GM21381 (cell line): ENCODE measurements around the gene POLK.
"Not testable (repeated sequence)": the region's sequence is repeated elsewhere in the genome, so short reads cannot be mapped to it uniquely, and the experiment has no call there.

Source experiments
- ATAC-seq: cut with Tn5 transposase; IDR thresholded peaks from one replicate; pipeline ENCODE4 v1.9.1; 2021; ENCODE audit warnings: mild to moderate bottlenecking, moderate library complexity; ENCODE audit not compliant: unreplicated experiment

Gene POLK

DNA sequence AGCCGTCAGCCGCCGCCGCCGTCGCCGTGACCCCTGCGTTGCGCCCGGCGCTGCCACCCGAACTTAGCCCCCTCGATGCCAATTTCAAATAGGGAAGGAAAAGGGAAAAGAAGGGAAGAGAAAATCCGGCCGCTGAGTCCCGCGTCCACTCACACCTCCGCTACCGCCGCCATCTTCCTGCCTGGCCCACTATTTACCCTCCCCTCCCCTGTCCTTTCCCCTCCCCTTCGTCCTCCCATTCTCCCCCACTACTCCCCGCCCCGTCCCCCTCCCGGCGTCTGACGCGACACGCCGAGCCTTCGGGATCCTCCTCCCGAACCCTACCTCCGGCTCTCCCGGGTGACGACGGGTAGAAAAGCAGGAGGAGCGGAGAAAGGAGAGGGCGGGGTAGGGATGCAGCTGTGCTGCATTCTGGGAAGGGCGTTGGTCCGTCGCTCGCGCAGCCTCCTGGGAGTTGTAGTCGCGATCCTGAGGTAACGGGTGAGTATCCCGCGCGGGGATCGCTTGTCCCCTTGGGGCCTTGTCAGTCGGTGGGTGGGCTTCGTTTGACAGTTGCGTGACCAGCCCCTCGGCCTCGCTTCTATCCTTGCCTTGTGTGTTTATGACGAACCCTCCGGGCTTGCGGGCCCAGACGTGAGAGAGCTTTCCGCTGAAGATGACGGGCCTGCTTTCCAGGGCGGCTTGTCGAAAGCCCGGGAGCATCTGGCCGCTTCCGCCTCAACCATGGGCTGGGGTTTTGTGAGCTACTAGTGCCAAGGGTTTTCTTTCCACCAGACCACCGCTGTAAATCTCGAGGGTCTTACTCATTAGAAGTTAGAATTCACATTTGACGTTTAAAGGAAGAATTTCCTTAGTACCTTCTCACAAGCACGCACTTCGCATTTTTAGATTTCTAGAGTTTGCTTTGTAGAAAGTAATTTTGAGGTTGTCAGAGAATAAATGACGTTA, at the start of gene POLK, which contains the start of gene CERT1:
POLK (plus strand) TSS at position 457 of the 948 bp plus-strand sequence.
CERT1 (minus strand) TSS at position 195 of the 948 bp plus-strand sequence. CDS start 422 bp downstream, outside the sequence.
- ATAC-seq = peak; percentile 85

DNA sequence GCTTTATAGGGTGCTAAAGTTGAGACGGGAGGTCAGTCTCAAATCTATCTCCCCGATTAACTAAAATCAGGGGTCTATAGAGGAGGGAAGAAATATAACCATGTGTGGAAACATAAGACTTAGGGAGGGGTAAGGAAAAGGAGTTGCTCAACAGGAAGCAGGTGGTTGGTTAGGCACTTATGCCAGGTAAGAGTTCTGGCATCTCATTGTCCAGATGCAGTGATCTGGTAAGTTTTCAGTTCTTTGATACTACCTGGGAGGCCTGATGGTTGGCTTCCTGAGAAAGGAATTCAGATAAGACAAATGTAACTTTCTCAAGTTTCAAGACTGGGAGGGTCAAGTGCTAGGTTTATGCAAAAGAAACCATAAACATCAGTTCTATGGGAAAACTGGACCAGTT, 48.0 kb upstream of the POLK start:
- ATAC-seq = no peak

DNA sequence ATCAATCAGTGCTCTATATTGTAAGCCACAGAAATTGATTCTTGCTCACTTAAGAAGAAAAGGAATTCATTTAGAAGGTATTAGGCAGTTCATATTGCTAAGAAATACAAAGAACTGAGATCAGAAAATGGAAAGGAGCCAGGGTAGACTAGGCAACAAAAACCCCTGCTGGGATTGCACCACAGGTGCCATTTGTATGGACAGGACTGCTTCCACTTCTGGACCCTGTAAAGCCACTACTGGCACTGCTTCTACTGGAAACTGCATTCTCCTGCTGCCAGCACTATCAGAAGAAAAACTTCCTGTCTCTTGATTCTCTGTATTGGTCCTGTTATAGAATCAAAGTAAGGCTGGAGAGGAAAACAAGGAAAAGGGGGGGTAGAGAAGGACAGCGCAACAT, 46.2 kb upstream of the POLK start:
- no peak for ATAC-seq

GRCh38 chr5:75466006-75466716, 45.5 kb upstream of the POLK start:
- ATAC-seq = no peak

DNA sequence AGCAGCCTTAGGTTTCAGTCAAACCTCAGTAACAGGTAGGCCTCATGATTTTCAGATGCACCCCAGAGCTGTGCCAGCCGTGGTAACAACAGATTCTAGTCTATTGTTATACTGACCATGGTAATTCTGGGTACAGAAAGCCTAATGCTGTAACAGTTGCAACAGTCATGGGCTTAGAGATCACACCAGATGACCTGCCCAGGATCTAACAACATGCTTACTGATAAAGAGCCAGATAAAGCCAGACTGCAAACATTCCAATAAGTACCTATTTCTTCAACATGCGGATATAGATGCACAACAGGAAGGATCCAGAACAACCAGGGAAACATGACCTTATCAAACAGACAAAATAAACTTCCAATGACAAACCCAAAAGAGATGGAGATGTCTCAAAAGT, 43.1 kb upstream of the POLK start:
- no peak for ATAC-seq

- no peak for ATAC-seq
These were observed 42.7 kb upstream of the POLK start for GRCh38 chr5:75469017-75469416.

- no peak for ATAC-seq
These were observed 40.5 kb upstream of the POLK start for GRCh38 chr5:75471193-75471592.

DNA sequence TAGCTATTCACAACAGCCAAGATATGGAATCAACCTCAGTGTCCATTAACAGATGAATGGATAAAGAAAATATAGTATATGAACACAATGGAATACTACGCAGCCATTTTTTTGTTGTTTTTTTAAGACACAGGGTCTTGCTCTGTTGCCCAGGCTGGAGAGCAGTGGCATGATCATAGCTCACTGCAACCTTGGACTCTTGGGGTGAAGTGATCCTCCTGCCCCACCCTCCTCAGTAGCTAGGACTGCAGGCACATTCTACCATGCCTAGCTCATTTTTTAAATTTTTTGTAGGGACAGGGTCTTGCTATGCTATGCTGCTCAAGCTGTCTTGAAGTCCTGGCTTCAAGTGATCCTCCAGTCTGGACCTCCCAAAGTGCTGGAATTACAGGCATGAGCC, 38.7 kb upstream of the POLK start:
- no peak for ATAC-seq

DNA sequence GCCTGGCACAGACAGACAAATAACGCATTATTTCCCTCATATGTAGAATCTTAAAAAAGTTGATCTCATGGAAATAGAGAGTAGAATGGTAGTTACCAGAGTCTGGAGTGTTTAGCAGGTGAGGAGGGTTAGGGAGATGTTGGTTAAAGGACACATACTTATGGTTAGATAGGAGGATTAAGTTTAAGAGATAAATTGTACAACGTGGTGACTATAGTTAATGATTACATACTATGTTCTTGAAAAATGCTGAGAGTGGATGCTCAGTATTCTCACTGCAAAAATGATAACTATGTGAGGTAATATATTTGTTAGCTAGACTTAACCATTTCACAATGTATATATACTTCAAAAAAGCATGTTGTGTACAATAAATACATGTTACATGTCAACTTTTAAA, 38.2 kb upstream of the POLK start:
- no peak for ATAC-seq

GRCh38 chr5:75475364-75475763, 36.3 kb upstream of the POLK start:
- ATAC-seq = no peak

GRCh38 chr5:75481024-75481423, 30.7 kb upstream of the POLK start:
- ATAC-seq = no peak

DNA sequence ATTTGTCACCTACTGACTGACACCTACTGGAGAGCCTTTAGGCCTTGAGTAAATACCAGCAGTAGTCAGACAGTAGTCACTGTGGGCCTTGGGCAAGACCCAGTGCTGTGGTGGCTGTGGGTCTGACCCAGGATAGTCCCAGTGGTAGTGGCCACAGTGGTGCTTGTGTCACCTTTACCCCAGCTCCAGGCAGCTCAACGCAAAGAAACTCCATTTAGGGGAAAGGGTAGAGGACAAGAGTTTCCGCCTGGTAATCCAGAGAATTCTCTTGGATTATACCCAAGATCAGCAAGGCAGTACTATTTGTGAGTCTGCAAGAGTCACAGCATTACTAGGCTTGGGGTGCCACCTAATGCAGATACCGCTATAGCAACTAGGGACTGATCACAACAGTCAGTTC, 29.2 kb upstream of the POLK start:
- no peak for ATAC-seq

GRCh38 chr5:75484605-75485004, 27.1 kb upstream of the POLK start:
- no peak for ATAC-seq

DNA sequence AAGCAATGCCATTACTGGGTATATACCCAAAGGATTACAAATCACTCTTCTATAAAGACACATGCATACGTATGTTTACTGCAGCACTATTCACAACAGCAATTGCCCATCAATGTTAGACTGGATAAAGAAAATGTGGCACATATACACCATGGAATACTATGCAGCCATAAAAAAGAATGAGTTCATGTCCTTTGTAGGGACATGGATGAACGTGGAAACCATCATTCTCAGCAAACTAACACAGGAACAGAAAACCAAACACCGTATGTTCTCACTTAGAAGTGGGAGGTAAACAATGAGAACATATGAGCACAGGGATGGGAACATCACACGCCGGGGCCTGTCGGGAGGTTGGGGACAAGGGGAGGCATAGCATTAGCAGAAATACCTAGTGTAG, 21.8 kb upstream of the POLK start:
- not testable (repeated sequence) for ATAC-seq

DNA sequence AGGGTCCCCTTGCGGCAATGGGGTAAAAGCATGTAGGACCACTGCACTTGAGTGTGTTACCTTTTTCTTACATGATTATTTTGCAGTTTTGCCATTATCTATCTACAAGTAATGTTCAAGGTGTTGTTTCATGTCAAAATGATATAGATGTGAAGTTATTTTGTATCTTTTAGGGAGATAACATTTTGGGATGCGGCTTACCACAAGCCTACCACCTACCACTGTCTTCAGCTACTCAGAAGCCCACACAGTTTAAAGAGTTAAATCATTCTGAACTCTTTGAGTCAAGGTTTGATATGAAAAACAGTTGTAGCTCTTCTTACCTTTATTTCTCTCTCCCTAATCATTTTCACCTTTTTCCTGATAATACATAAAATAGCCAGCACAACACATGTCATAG, 20.1 kb upstream of the POLK start:
- ATAC-seq = no peak

GRCh38 chr5:75496026-75496425, 15.7 kb upstream of the POLK start:
- ATAC-seq = no peak

- no peak for ATAC-seq
These were observed 13.4 kb upstream of the POLK start for GRCh38 chr5:75498208-75498777.

DNA sequence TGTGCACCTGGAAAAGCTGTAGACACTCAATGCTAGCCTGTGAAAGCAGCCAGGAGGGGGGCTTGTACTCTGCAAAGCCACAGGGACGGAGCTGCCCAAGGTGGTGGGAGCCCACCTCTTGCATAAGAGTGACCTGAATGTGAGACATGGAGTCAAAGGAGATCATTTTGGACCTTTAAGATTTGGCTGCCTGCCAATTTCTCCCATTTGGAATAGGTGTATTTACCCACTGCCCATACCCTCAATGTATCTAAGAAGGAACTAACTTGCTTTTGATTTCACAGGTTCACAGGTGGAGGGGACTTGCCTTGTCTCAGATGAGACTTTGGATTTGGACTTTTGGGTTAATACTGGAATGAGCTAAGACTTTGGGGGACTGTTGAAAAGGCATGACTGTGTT, 12.8 kb upstream of the POLK start:
- ATAC-seq = not testable (repeated sequence)

- ATAC-seq = not testable (repeated sequence)
These were observed 6.6 kb upstream of the POLK start for GRCh38 chr5:75505112-75505511.

- ATAC-seq = no peak
These were observed 3.9 kb upstream of the POLK start for GRCh38 chr5:75507841-75508240.

- ATAC-seq = no peak
These were observed 2.1 kb upstream of the POLK start for GRCh38 chr5:75509546-75509945.

GRCh38 chr5:75509956-75510355, 1.7 kb upstream of the POLK start:
- no peak for ATAC-seq
